ENCODE measurements around the gene ALPG.
"Not testable (repeated sequence)": the region's sequence is repeated elsewhere in the genome, so short reads cannot be mapped to it uniquely, and the experiment has no call there.

The ALPG gene

DNA sequence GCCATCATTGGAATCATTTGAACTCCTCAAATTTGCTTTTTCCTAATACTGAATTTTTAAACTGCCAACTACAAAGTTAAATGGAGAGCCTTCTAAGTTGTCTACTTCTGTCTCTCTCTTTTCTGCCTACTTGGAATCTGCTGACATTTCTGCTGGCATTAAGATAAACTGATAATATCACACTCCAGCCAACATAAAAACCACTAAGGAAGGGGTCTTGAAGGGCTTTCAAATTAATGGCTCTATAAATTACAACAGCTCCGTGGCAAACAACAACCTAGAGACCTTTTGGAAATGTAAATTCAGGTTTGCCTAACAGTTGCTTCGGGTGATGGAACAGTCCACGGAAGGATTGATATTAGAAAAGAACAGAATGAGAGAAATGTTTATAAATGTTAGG is 16.0 kb upstream of the ALPG start:
- no peak overlapping the region for H3K4me3 ChIP-seq (ENCODE audit: severe bottlenecking)
- no peaks in the 10 kb centered on the region for H3K4me1 ChIP-seq (ENCODE audit: insufficient read depth, poor library complexity, severe bottlenecking)
- ATAC-seq (ENCODE audit: low read depth) = no peak
- H3K36me3 ChIP-seq (ENCODE audit: low read depth) = no peaks in the 10 kb centered on the region
- H3K9me3 ChIP-seq (ENCODE audit: severe bottlenecking) = no peaks in the 10 kb centered on the region
- no peak overlapping the region for H3K27ac ChIP-seq (ENCODE audit: poor library complexity, severe bottlenecking)
- H3K27me3 ChIP-seq (ENCODE audit: insufficient read depth, poor library complexity, severe bottlenecking) = peaks cover 54% of the 10 kb centered on the region
- no peak for DNase-seq (ENCODE audit: low spot score)
- TF ChIP-seq, protein P1, sequence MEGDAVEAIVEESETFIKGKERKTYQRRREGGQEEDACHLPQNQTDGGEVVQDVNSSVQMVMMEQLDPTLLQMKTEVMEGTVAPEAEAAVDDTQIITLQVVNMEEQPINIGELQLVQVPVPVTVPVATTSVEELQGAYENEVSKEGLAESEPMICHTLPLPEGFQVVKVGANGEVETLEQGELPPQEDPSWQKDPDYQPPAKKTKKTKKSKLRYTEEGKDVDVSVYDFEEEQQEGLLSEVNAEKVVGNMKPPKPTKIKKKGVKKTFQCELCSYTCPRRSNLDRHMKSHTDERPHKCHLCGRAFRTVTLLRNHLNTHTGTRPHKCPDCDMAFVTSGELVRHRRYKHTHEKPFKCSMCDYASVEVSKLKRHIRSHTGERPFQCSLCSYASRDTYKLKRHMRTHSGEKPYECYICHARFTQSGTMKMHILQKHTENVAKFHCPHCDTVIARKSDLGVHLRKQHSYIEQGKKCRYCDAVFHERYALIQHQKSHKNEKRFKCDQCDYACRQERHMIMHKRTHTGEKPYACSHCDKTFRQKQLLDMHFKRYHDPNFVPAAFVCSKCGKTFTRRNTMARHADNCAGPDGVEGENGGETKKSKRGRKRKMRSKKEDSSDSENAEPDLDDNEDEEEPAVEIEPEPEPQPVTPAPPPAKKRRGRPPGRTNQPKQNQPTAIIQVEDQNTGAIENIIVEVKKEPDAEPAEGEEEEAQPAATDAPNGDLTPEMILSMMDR (IDR thresholded peaks at IDR 0.05; ENCODE audit: poor library complexity, severe bottlenecking) = no peak

DNA sequence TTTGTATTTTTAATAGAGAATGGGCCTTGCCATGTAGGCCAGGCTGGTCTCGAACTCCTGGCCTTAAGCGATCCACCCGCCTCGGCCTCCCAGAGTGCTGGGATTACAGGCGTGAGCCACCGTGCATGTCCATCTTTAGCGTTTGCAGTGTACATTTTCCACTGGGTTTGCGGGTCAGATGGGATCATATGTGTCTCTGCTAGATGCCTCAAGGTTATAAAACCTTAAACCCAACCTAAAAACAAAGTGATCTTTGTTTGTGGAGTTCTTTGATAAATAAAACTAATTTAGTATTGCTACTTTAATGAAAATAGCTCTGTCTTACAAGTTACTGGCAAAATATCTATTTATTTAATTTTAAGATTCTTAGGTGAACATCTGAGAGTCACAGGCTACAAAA is 13.1 kb upstream of the ALPG start:
- no peak overlapping the region for H3K4me3 ChIP-seq (ENCODE audit: severe bottlenecking)
- H3K27ac ChIP-seq (ENCODE audit: poor library complexity, severe bottlenecking) = no peak overlapping the region
- peaks cover 27% of the 10 kb centered on the region for H3K27me3 ChIP-seq (ENCODE audit: insufficient read depth, poor library complexity, severe bottlenecking)
- H3K4me1 ChIP-seq (ENCODE audit: insufficient read depth, poor library complexity, severe bottlenecking) = no peaks in the 10 kb centered on the region
- ATAC-seq (ENCODE audit: low read depth) = no peak
- H3K9me3 ChIP-seq (ENCODE audit: severe bottlenecking) = no peaks in the 10 kb centered on the region
- DNase-seq (ENCODE audit: low spot score) = no peak
- H3K36me3 ChIP-seq (ENCODE audit: low read depth) = no peaks in the 10 kb centered on the region
- TF ChIP-seq, protein P1 (IDR thresholded peaks at IDR 0.05; ENCODE audit: poor library complexity, severe bottlenecking) = no peak

DNA sequence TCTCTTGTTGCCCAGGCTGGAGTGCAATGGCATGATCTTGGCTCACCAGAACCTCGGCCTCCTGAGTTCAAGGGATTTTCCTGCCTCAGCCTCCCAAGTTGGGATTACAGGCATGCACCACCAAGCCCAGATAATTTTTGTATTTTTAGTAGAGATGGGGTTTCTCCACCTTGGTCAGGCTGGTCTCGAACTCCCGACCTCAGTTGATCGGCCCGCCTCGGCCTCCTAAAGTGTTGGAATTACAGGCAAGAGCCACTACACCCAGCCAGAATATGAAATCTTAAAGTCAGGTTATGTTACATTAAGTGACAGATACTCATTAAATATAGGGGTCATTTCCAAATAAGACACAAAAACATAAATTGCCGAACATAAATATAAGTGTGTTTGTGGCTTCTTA is 12.2 kb upstream of the ALPG start:
- peaks cover 18% of the 10 kb centered on the region for H3K27me3 ChIP-seq (ENCODE audit: insufficient read depth, poor library complexity, severe bottlenecking)
- not testable (repeated sequence) for H3K4me3 ChIP-seq (ENCODE audit: severe bottlenecking); H3K9me3 ChIP-seq (ENCODE audit: severe bottlenecking); DNase-seq (ENCODE audit: low spot score); ATAC-seq (ENCODE audit: low read depth); H3K36me3 ChIP-seq (ENCODE audit: low read depth); H3K27ac ChIP-seq (ENCODE audit: poor library complexity, severe bottlenecking); H3K4me1 ChIP-seq (ENCODE audit: insufficient read depth, poor library complexity, severe bottlenecking)

DNA sequence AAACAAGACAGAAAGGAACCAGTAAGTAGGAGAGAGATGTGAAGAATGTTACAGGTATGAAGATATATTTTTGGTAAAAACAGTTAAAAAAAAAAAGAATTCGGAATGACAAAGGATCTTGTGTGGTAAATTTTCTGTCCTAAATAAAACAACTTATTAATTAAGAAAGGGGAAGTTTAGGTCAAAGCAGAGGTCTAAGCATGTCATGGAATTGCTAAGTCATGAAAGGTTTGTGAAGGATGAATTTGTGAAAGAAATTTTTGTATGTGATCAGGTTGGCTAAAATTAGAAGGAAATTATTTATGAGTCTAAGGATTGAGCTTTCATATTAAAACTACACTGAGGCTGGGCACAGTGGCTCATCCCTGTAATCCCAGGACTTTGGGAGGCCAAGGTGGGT is 11.1 kb upstream of the ALPG start:
- TF ChIP-seq, protein P1 (IDR thresholded peaks at IDR 0.05; ENCODE audit: poor library complexity, severe bottlenecking) = no peak
- Histone ChIP-seq H3K36me3 (ENCODE audit: low read depth) (no peaks in the 10 kb centered on the region), H3K4me1 (ENCODE audit: insufficient read depth, poor library complexity, severe bottlenecking) (no peaks in the 10 kb centered on the region), H3K27me3 (ENCODE audit: insufficient read depth, poor library complexity, severe bottlenecking) (peaks cover 7% of the 10 kb centered on the region), H3K27ac (ENCODE audit: poor library complexity, severe bottlenecking) (no peak overlapping the region), H3K4me3 (ENCODE audit: severe bottlenecking) (no peak overlapping the region), H3K9me3 (ENCODE audit: severe bottlenecking) (no peaks in the 10 kb centered on the region)
- DNase-seq (ENCODE audit: low spot score) (no peak), ATAC-seq (ENCODE audit: low read depth) (no peak)

DNA sequence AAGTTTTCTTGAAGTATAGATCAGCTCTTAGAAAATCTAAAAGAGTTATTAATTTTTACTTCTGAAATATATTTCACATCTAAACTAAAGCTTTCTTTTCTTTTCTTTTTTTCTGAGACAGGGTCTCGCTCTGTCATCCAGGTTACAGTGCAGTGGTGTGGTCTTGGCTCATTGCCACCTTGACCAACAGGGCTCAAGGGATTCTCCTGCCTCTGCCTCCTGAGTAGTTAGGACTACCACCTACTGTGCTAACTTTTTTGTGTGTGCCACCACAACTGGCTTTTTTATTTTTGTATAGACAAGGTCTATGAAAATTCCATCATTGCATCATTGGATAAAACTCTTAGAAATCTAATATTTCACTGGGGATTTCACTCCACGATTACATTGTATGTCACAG is 10.0 kb upstream of the ALPG start:
- DNase-seq (ENCODE audit: low spot score) (no peak), ATAC-seq (ENCODE audit: low read depth) (no peak)
- Histone ChIP-seq H3K4me1 (ENCODE audit: insufficient read depth, poor library complexity, severe bottlenecking) (no peaks in the 10 kb centered on the region), H3K36me3 (ENCODE audit: low read depth) (no peaks in the 10 kb centered on the region), H3K4me3 (ENCODE audit: severe bottlenecking) (no peak overlapping the region), H3K27me3 (ENCODE audit: insufficient read depth, poor library complexity, severe bottlenecking) (no peaks in the 10 kb centered on the region), H3K27ac (ENCODE audit: poor library complexity, severe bottlenecking) (no peak overlapping the region), H3K9me3 (ENCODE audit: severe bottlenecking) (no peaks in the 10 kb centered on the region)
- TF ChIP-seq, protein P1 (IDR thresholded peaks at IDR 0.05; ENCODE audit: poor library complexity, severe bottlenecking) = no peak

Data from RWPE2 (cell line).